ENCODE results near the gene COMMD1. TPM values are rescaled to one million over a fixed set of nuclear protein-coding genes. Genes with fewer than 3 reads are reported as not detected.
"Not testable (repeated sequence)": the region's sequence is repeated elsewhere in the genome, so short reads cannot be mapped to it uniquely, and the experiment has no call there.

The COMMD1 gene
- total and polyA plus RNA-seq, 9 donors = 48.6 to 76.8 (median 62.0) TPM

DNA sequence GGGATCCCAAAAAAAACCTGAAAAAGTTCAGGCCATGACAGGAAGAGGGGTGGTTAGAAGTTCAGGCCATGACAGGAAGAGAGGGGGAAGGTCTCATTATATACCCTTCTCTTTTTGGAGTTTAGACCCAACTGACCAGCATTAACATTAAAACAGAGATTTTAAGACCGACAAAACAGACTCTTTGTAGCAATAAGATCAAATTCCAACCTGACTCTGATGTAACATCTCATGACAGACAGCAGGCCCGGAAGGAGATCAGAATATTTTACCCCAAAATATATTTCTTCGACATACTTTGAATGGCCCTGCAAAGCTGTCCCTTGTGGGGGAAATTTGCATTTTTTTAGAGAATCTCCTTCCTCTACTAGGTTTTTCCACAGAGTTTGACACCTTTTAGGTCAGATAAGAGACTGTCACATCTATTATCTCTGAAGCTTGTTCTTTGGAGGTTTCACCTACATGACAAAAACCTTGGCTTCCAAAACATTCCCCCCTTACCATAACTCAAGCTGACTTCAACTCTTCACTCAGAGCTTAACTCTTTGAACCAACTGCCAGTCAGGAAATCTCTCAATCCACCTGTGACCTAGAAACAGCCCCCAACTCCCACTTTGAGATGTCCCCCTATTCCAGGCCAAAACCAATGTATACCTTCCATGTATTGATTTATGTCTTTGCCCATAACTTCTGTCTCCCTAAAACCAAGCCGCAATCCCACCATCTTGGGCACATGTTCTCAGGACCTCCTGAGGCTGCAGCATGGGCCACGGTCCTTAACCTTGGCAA is 239.4 kb downstream of the COMMD1 start:
- peaks cover 2% of the 10 kb centered on the region for H3K4me1 ChIP-seq (ENCODE audit: control insufficient read depth, insufficient read depth, low read length)
- 100% methylated on average over 1 of the region's 5 CpGs for WGBS (ENCODE audit: insufficient coverage)

GRCh38 chr2:62145478-62146100 is 240.1 kb downstream of the COMMD1 start:
- WGBS (ENCODE audit: insufficient coverage) = no CpG with 5 or more reads among the region's 5 CpGs
- Histone ChIP-seq H3K4me1 (ENCODE audit: control insufficient read depth, insufficient read depth, low read length) (peaks cover 2% of the 10 kb centered on the region), H3K36me3 (ENCODE audit: control insufficient read depth, insufficient read depth, low read length) (no peaks in the 10 kb centered on the region), H3K9me3 (replicated peaks; ENCODE audit: control insufficient read depth, low read depth, low read length) (no peaks in the 10 kb centered on the region), H3K4me3 (ENCODE audit: low read length) (no peak overlapping the region), H3K27ac (ENCODE audit: low read length) (no peak overlapping the region), H3K27me3 (ENCODE audit: control insufficient read depth, insufficient read depth, low read length) (no peaks in the 10 kb centered on the region)
- no peak for DNase-seq

More for the DNA sequence above, 239.4 kb downstream of the COMMD1 start:
- no peak for DNase-seq
- H3K36me3 ChIP-seq (ENCODE audit: control insufficient read depth, insufficient read depth, low read length) = no peaks in the 10 kb centered on the region
- H3K27me3 ChIP-seq (ENCODE audit: control insufficient read depth, insufficient read depth, low read length) = no peaks in the 10 kb centered on the region
- no peak overlapping the region for H3K27ac ChIP-seq (ENCODE audit: low read length)
- H3K4me3 ChIP-seq (ENCODE audit: low read length) = no peak overlapping the region
- no peaks in the 10 kb centered on the region for H3K9me3 ChIP-seq (replicated peaks; ENCODE audit: control insufficient read depth, low read depth, low read length)

- not testable (repeated sequence) for H3K27ac ChIP-seq (ENCODE audit: low read length); H3K4me3 ChIP-seq (ENCODE audit: low read length); DNase-seq; H3K4me1 ChIP-seq (ENCODE audit: control insufficient read depth, insufficient read depth, low read length); H3K36me3 ChIP-seq (ENCODE audit: control insufficient read depth, insufficient read depth, low read length); H3K9me3 ChIP-seq (replicated peaks; ENCODE audit: control insufficient read depth, low read depth, low read length); H3K27me3 ChIP-seq (ENCODE audit: control insufficient read depth, insufficient read depth, low read length)
- WGBS (ENCODE audit: insufficient coverage) = no CpG with 5 or more reads among the region's 7 CpGs
Observed at GRCh38 chr2:62146790-62147189, 241.3 kb downstream of the COMMD1 start.

GRCh38 chr2:62147610-62148301 is 242.3 kb downstream of the COMMD1 start:
- WGBS (ENCODE audit: insufficient coverage) = no CpG with 5 or more reads among the region's 4 CpGs
- Histone ChIP-seq H3K36me3 (ENCODE audit: control insufficient read depth, insufficient read depth, low read length) (no peaks in the 10 kb centered on the region), H3K27ac (ENCODE audit: low read length) (no peak overlapping the region), H3K9me3 (replicated peaks; ENCODE audit: control insufficient read depth, low read depth, low read length) (no peaks in the 10 kb centered on the region), H3K4me1 (ENCODE audit: control insufficient read depth, insufficient read depth, low read length) (peaks cover 4% of the 10 kb centered on the region), H3K27me3 (ENCODE audit: control insufficient read depth, insufficient read depth, low read length) (no peaks in the 10 kb centered on the region), H3K4me3 (ENCODE audit: low read length) (no peak overlapping the region)
- no peak for DNase-seq

- DNase-seq = no peak
Observed at GRCh38 chr2:62149708-62150107, 244.2 kb downstream of the COMMD1 start.

GRCh38 chr2:62150597-62151305 is 245.3 kb downstream of the COMMD1 start:
- no peaks in the 10 kb centered on the region for H3K36me3 ChIP-seq (ENCODE audit: control insufficient read depth, insufficient read depth, low read length)
- no peak overlapping the region for H3K27ac ChIP-seq (ENCODE audit: low read length)
- H3K4me3 ChIP-seq (ENCODE audit: low read length) = no peak overlapping the region
- H3K9me3 ChIP-seq (replicated peaks; ENCODE audit: control insufficient read depth, low read depth, low read length) = peaks cover 7% of the 10 kb centered on the region
- no peak for DNase-seq
- H3K27me3 ChIP-seq (ENCODE audit: control insufficient read depth, insufficient read depth, low read length) = no peaks in the 10 kb centered on the region
- 80% methylated on average over 1 of the region's 6 CpGs for WGBS (ENCODE audit: insufficient coverage)
- peaks cover 4% of the 10 kb centered on the region for H3K4me1 ChIP-seq (ENCODE audit: control insufficient read depth, insufficient read depth, low read length)

More at GRCh38 chr2:62149708-62150107, 244.2 kb downstream of the COMMD1 start:
- H3K27ac ChIP-seq (ENCODE audit: low read length) = no peak overlapping the region
- H3K9me3 ChIP-seq (replicated peaks; ENCODE audit: control insufficient read depth, low read depth, low read length) = peaks cover 2% of the 10 kb centered on the region
- peaks cover 4% of the 10 kb centered on the region for H3K4me1 ChIP-seq (ENCODE audit: control insufficient read depth, insufficient read depth, low read length)
- no peak overlapping the region for H3K4me3 ChIP-seq (ENCODE audit: low read length)
- no peaks in the 10 kb centered on the region for H3K36me3 ChIP-seq (ENCODE audit: control insufficient read depth, insufficient read depth, low read length)
- H3K27me3 ChIP-seq (ENCODE audit: control insufficient read depth, insufficient read depth, low read length) = no peaks in the 10 kb centered on the region

DNA sequence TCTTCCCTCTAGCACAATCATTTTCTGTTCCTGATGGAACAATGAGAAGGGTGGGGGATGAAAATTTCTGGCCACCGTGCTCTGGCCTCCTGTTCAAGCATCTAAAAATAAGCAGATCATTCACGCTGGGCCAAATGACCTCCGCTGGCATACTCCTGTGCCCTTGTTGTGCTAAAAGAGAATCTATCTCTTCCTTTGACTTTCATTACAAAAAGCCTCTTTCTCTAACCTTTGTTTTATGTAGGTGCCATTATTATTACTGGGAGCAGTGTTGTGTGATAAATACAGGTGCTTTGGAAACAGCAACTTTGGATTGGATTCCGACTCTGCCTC is 245.8 kb downstream of the COMMD1 start:
- DNase-seq = no peak
- H3K4me1 ChIP-seq (ENCODE audit: control insufficient read depth, insufficient read depth, low read length) = peaks cover 4% of the 10 kb centered on the region
- peaks cover 8% of the 10 kb centered on the region for H3K9me3 ChIP-seq (replicated peaks; ENCODE audit: control insufficient read depth, low read depth, low read length)
- no peaks in the 10 kb centered on the region for H3K27me3 ChIP-seq (ENCODE audit: control insufficient read depth, insufficient read depth, low read length)
- H3K4me3 ChIP-seq (ENCODE audit: low read length) = no peak overlapping the region
- WGBS (ENCODE audit: insufficient coverage) = 90% methylated on average over 2 of the region's 4 CpGs
- H3K27ac ChIP-seq (ENCODE audit: low read length) = no peak overlapping the region
- no peaks in the 10 kb centered on the region for H3K36me3 ChIP-seq (ENCODE audit: control insufficient read depth, insufficient read depth, low read length)

GRCh38 chr2:62152000-62152399 is 246.5 kb downstream of the COMMD1 start:
- no peak for DNase-seq
- Histone ChIP-seq H3K27ac (ENCODE audit: low read length) (no peak overlapping the region), H3K27me3 (ENCODE audit: control insufficient read depth, insufficient read depth, low read length) (no peaks in the 10 kb centered on the region), H3K4me1 (ENCODE audit: control insufficient read depth, insufficient read depth, low read length) (peaks cover 4% of the 10 kb centered on the region), H3K36me3 (ENCODE audit: control insufficient read depth, insufficient read depth, low read length) (no peaks in the 10 kb centered on the region), H3K4me3 (ENCODE audit: low read length) (no peak overlapping the region), H3K9me3 (replicated peaks; ENCODE audit: control insufficient read depth, low read depth, low read length) (peaks cover 8% of the 10 kb centered on the region)
- WGBS (ENCODE audit: insufficient coverage) = 61% methylated on average over 3 of the region's 3 CpGs

DNA sequence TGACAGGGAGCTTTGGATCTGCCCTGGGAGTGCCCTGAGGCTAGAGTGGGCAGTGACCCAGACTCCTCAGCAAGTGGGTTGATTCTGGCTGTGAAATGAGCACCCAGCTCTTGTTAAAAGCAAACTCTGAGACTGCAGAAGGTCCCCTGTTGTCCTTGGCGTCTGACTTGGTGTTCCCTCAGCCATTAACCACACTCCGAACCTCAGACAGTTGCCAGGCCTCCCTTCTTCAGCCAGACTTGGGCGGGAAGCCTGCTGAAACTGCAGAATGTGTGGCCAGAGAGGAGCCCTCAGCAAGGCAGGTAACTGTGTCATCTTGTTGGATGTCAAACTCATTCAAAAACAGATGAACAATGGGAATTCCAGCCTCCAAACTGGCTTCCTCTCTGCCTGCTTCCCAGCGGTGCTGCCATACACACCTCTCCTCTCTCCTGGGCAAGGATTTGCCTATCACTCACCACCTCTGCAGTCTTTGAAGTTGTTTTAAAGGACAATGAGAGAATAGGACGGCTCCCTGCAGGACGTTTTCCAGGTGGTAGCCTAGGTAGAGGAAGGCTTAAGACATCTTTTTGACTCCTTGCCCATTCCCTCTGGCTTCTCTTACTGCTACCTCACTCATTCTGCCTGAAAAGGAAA is 251.5 kb downstream of the COMMD1 start:
- Histone ChIP-seq H3K4me3 (ENCODE audit: low read length) (no peak overlapping the region), H3K27ac (ENCODE audit: low read length) (no peak overlapping the region), H3K4me1 (ENCODE audit: control insufficient read depth, insufficient read depth, low read length) (no peaks in the 10 kb centered on the region), H3K27me3 (ENCODE audit: control insufficient read depth, insufficient read depth, low read length) (no peaks in the 10 kb centered on the region), H3K9me3 (replicated peaks; ENCODE audit: control insufficient read depth, low read depth, low read length) (peaks cover 8% of the 10 kb centered on the region), H3K36me3 (ENCODE audit: control insufficient read depth, insufficient read depth, low read length) (no peaks in the 10 kb centered on the region)
- 77% methylated on average over 3 of the region's 6 CpGs for WGBS (ENCODE audit: insufficient coverage)
- no peak for DNase-seq

Data from muscle of leg (tissue), 11 donors.